ENCODE measurements around the gene WDR64. TPM values are rescaled to one million over a fixed set of nuclear protein-coding genes. Genes with fewer than 3 reads are reported as not detected.
"Not testable (repeated sequence)": the region's sequence is repeated elsewhere in the genome, so short reads cannot be mapped to it uniquely, and the experiment has no call there.

Gene WDR64
- total RNA-seq, 6 experiments from 2014 or later, result 0.17 to 0.27 TPM; not detected in 4

- TF ChIP-seq POLR2A (IDR thresholded peaks at IDR 0.05), result no peak
- no peak for TF ChIP-seq CTCF (IDR thresholded peaks at IDR 0.05)
- Histone ChIP-seq H3K4me3 (no peak overlapping the region), H3K27me3 (no peaks in the 10 kb centered on the region), H3K4me1 (no peaks in the 10 kb centered on the region), H3K9me3 (no peaks in the 10 kb centered on the region), H3K36me3 (no peaks in the 10 kb centered on the region), H3K27ac (no peak overlapping the region)
- DNase-seq (no peak), ATAC-seq (no peak)
- intact Hi-C loops (cut with DNase I), result no loop called here
- WGBS (ENCODE audit: insufficient coverage, low coverage, low lambda C conversion rate, missing lambda C conversion rate), result 93% methylated on average over 1 of the region's 1 CpG
Measured at GRCh38 chr1:241799416-241799815, 147.3 kb downstream of the WDR64 start.

- H3K9me3 ChIP-seq, result no peaks in the 10 kb centered on the region
- H3K27me3 ChIP-seq, result no peaks in the 10 kb centered on the region
- no peak overlapping the region for H3K4me3 ChIP-seq
- no peak overlapping the region for H3K27ac ChIP-seq
- intact Hi-C loops (cut with DNase I), result no loop called here
- H3K4me1 ChIP-seq, result no peaks in the 10 kb centered on the region
- H3K36me3 ChIP-seq, result no peaks in the 10 kb centered on the region
- ATAC-seq (no peak), DNase-seq (no peak)
- TF ChIP-seq CTCF (IDR thresholded peaks at IDR 0.05), result no peak
- TF ChIP-seq POLR2A (IDR thresholded peaks at IDR 0.05), result no peak
- 59% methylated on average over 3 of the region's 3 CpGs for WGBS (ENCODE audit: insufficient coverage, low coverage, low lambda C conversion rate, missing lambda C conversion rate)
Measured at GRCh38 chr1:241800640-241801039, 148.6 kb downstream of the WDR64 start.

DNA sequence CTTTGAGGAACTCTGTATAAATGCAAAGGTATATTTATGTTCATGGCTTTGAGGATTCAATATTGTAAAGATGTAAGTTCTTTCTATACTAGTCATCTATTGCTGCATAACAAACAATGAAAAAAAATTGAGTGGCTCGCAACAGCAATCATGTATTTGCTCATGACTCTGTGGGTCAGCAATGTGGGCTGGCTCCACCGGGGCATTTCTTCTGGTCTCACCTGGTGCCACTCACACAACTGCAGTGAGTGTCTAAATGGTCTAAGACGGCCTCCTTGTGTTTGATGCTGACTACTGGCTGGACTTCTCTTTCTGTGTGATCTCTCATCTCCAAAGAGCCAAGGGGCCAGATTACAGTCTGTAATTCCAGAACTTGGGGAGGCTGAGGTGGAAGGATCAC is 150.8 kb downstream of the WDR64 start:
- H3K4me1 ChIP-seq, result no peaks in the 10 kb centered on the region
- intact Hi-C loops (cut with DNase I), result no loop called here
- H3K36me3 ChIP-seq, result no peaks in the 10 kb centered on the region
- WGBS (ENCODE audit: insufficient coverage, low coverage, low lambda C conversion rate, missing lambda C conversion rate), result 64% methylated on average over 2 of the region's 3 CpGs
- ATAC-seq (no peak), DNase-seq (no peak)
- no peaks in the 10 kb centered on the region for H3K27me3 ChIP-seq
- TF ChIP-seq CTCF (IDR thresholded peaks at IDR 0.05) (no peak), POLR2A (IDR thresholded peaks at IDR 0.05) (no peak)
- H3K4me3 ChIP-seq, result no peak overlapping the region
- no peak overlapping the region for H3K27ac ChIP-seq
- no peaks in the 10 kb centered on the region for H3K9me3 ChIP-seq

DNA sequence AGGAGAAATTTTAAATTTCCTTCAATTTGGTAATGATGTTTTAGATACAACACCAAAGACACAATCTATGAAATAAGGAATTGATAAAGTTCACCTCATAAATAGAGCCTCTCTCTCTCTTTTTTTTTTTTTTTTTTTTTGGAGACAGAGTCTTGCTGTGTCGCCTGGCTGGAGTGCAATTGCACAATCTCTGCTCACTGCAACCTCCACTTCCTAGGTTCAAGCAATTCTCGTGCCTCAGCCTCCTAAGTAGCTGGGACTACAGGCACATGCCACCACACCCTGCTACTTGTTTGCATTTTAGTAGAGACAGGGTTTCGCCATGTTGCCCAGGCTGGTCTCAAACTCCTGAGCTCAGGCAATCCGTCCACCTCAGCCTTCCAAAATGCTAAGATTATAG is 152.6 kb downstream of the WDR64 start:
- H3K27me3 ChIP-seq; intact Hi-C loops (cut with DNase I); H3K4me3 ChIP-seq; H3K27ac ChIP-seq; H3K9me3 ChIP-seq; ATAC-seq; H3K36me3 ChIP-seq; DNase-seq; H3K4me1 ChIP-seq: not testable (repeated sequence)
- WGBS (ENCODE audit: insufficient coverage, low coverage, low lambda C conversion rate, missing lambda C conversion rate), result 58% methylated on average over 4 of the region's 4 CpGs

DNA sequence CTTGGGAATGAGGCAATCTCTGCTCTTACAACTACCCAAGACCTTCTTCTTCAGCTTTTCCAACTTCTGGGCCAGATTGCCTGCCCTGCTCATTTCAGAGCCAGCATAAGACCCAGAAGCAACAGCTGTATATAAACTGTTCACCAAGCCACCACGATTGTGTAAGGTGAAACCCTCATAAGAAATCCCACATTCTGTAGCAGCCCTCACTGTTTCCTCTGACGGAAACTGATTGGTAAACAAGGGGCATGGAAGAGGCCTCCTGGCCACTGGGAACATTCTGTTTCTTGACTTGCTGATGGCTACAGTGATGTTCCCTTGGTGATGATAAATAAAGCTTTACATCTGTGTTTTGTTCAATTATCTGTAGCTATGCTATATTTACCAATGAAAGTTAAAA is 156.2 kb downstream of the WDR64 start:
- WGBS (ENCODE audit: insufficient coverage, low coverage, low lambda C conversion rate, missing lambda C conversion rate), result 62% methylated on average over 2 of the region's 2 CpGs
- ATAC-seq, result no peak

More for the DNA sequence above, 156.2 kb downstream of the WDR64 start:
- Histone ChIP-seq H3K27ac (no peak overlapping the region), H3K9me3 (no peaks in the 10 kb centered on the region), H3K4me3 (no peak overlapping the region), H3K27me3 (no peaks in the 10 kb centered on the region), H3K36me3 (no peaks in the 10 kb centered on the region), H3K4me1 (no peaks in the 10 kb centered on the region)
- intact Hi-C loops (cut with DNase I), result no loop called here
- no peak for DNase-seq
- no peak for TF ChIP-seq POLR2A (IDR thresholded peaks at IDR 0.05)
- no peak for TF ChIP-seq CTCF (IDR thresholded peaks at IDR 0.05)
